ENCODE measurements around the gene CIAO1.
"Not testable (repeated sequence)": the region's sequence is repeated elsewhere in the genome, so short reads cannot be mapped to it uniquely, and the experiment has no call there.

Gene CIAO1

DNA sequence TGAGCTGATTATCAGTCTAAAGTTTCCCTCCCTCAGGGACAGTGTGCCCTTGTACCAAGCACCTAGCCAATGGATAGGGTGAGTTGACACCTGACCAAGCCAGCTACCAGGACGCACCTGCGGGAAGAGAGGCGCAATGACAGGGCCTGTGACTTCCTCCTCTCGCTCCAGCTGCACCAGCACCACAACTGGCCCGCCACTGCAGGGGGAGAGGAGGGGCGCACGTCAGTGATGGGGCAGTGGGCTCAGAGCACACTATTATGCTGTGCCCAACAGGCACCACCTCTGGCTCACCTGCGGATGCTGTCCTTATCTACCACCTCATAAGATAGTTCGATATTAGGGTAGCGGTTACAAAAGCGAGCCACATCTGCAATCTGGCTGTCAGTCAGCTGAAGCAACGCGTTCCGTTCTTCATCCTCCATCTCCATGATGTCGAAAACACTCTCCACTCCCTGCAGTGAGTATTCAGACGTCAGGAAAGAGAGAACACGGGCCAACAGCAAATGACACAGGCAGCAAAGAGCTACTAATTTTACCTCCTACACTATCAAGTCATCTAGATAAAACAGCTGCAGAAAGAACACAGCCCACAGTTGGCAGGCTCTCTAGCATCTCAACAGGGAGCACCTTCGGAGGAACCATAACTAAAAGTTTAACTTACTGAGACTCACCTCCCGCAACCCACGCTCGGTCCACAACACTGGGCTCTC, 10.9 kb downstream of the CIAO1 start:
- no peak for DNase-seq (ENCODE audit: low read depth)
- H3K4me3 ChIP-seq (ENCODE audit: low read depth, low read length): no peak overlapping the region
- TF ChIP-seq, protein P1, sequence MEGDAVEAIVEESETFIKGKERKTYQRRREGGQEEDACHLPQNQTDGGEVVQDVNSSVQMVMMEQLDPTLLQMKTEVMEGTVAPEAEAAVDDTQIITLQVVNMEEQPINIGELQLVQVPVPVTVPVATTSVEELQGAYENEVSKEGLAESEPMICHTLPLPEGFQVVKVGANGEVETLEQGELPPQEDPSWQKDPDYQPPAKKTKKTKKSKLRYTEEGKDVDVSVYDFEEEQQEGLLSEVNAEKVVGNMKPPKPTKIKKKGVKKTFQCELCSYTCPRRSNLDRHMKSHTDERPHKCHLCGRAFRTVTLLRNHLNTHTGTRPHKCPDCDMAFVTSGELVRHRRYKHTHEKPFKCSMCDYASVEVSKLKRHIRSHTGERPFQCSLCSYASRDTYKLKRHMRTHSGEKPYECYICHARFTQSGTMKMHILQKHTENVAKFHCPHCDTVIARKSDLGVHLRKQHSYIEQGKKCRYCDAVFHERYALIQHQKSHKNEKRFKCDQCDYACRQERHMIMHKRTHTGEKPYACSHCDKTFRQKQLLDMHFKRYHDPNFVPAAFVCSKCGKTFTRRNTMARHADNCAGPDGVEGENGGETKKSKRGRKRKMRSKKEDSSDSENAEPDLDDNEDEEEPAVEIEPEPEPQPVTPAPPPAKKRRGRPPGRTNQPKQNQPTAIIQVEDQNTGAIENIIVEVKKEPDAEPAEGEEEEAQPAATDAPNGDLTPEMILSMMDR (IDR thresholded peaks at IDR 0.05; ENCODE audit: control insufficient read depth, extremely low read depth, insufficient read depth): no peak

DNA sequence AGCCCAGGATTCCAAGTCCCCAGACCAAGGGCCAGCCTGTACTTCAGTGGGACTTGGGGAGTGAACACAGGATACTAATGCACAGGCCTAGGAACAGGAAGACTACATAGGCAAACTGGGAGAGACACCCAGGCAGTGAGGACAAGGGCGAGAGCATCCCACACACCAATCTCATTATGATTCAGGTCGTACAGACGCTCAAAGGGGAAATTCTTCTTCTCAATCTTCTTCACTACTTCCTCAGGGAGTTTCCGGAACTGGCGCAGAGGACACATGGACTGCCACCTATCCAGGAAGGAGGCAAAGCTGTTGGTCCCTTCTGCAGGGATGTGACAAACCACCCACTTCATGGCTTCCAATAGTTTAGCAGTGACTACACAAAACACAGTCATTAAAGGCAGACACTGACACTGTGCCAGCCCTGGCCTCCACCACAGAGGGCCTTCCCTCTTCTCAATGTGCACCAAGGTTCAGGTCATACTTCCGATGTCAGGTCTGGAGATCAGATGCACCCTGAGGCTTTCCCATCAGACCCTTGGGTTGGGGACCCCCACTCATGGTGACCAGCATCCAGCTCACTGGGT, 21.3 kb downstream of the CIAO1 start:
- TF ChIP-seq, protein P1 (IDR thresholded peaks at IDR 0.05; ENCODE audit: control insufficient read depth, extremely low read depth, insufficient read depth): no peak
- H3K4me3 ChIP-seq (ENCODE audit: low read depth, low read length): no peak overlapping the region
- DNase-seq (ENCODE audit: low read depth): no peak

DNA sequence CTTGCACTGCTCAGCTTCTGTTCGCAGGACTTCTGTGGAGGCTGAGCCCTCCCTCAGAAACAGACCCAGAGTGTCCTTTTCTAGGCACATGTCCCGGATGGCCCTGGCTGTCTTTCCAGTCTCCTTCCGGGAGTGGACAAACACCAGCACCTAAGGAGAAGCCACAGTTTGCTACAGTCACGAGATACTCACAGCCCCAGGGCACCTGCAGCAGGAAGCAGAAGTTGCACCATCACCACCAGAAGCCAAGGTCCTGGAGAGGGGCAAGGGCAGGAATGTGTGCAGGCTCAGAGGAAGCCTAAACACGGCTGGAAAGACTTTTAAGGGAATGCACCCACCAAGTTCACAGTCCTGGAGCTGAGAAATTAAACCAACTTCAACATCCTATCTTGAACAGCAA, 25.7 kb downstream of the CIAO1 start:
- TF ChIP-seq, protein P1 (IDR thresholded peaks at IDR 0.05; ENCODE audit: control insufficient read depth, extremely low read depth, insufficient read depth): no peak
- no peak for DNase-seq (ENCODE audit: low read depth)
- no peak overlapping the region for H3K4me3 ChIP-seq (ENCODE audit: low read depth, low read length)

DNA sequence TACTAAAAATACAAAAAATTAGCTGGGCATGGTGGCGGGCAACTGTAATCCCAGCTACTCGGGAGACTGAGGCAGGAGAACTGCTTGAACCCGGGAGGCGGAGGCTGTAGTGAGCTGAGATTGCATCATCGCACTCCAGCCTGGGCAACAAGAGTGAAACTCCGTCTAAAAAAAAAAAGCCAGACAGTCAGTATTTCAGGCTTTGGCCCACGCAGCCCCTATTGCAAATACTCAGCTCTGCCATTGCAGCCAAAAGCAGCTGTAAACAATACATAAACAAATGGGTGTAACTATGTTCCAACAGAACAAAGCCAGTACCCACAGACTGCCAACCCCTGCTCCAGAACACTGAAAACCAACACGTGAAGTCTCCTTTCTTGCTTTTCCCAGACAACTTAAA, 28.2 kb downstream of the CIAO1 start:
- not testable (repeated sequence) for DNase-seq (ENCODE audit: low read depth); H3K4me3 ChIP-seq (ENCODE audit: low read depth, low read length)

DNA sequence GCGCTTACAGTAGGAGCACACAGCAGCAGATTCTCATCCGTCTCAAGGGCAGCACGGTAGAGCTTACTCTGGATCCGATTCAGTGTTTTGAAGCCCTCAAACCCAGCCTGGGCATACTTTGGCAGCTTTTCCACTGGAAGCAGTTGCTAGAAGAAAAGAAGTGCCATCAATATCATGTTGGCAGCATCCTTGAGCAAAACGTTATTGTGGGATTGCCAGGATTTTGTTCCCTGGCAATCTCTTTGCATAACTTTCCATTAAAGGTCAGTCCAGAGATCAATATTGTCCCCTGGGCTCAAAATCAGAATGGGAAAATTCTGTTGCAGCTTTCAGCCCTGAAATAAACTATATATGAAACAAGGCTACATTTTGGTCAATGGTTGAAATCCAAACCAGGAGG, 30.9 kb downstream of the CIAO1 start:
- TF ChIP-seq, protein P1 (IDR thresholded peaks at IDR 0.05; ENCODE audit: control insufficient read depth, extremely low read depth, insufficient read depth): no peak
- DNase-seq (ENCODE audit: low read depth): no peak
- H3K4me3 ChIP-seq (ENCODE audit: low read depth, low read length): no peak overlapping the region

DNA sequence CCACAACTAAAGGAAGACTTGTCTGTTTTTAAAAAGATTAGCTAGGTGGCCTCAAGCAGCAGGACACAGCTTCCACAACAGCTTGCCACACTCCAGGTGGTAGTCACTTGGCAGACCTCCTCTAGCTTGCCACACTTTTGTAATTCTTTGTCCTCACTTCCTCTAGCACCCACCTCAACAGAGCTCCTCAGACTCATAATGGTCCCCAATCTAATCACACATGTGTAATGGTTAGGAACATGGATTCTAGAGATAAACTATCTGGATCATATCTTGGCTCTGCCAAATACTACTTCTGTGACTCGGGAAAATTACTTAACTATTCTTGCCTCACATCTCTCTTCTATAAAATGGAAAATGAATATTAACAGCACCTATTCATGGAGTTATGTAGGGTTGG, 35.8 kb downstream of the CIAO1 start:
- DNase-seq (ENCODE audit: low read depth): no peak
- TF ChIP-seq, protein P1 (IDR thresholded peaks at IDR 0.05; ENCODE audit: control insufficient read depth, extremely low read depth, insufficient read depth): no peak
- no peak overlapping the region for H3K4me3 ChIP-seq (ENCODE audit: low read depth, low read length)

DNA sequence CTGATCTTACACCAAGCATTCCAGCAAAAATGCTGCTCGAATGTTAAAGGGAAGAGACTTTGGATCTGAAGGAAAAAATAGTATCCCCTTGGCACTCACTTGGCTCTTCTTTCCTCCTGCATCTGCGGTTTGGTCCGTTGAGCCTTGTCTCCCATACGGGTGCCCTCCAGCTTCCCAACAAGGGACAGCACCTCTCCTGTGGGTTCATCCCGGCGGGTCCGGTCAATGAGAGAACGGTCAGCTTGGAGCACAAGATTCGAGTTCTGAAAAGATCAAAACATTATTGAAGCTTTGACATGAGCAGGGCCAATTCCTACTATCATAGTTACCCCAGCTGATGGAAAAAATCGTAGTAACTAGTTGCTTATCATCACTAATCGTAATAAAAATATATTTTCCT, 38.6 kb downstream of the CIAO1 start:
- DNase-seq (ENCODE audit: low read depth): no peak
- H3K4me3 ChIP-seq (ENCODE audit: low read depth, low read length): peak overlapping the region; percentile 88
- TF ChIP-seq, protein P1 (IDR thresholded peaks at IDR 0.05; ENCODE audit: control insufficient read depth, extremely low read depth, insufficient read depth): no peak
